Stimulated activated CD4-positive, alpha-beta T cell treated with anti-CD3 and anti-CD28 coated beads, Interleukin-15, amount 100 ng/mL, for 48 hours (primary cell): Measurements from ENCODE around the gene RPL12.

Experiments used
- DNase-seq, 2 donors: peaks; one replicate each; pipeline ENCODE4 v3.0.0-alpha.2; 2020; ENCODE audit warnings: low read depth in 2 of 2

RPL12 gene

GRCh38 chr9:127438394-127438793, 12.8 kb downstream of the RPL12 start:
- DNase-seq = no peak

DNA sequence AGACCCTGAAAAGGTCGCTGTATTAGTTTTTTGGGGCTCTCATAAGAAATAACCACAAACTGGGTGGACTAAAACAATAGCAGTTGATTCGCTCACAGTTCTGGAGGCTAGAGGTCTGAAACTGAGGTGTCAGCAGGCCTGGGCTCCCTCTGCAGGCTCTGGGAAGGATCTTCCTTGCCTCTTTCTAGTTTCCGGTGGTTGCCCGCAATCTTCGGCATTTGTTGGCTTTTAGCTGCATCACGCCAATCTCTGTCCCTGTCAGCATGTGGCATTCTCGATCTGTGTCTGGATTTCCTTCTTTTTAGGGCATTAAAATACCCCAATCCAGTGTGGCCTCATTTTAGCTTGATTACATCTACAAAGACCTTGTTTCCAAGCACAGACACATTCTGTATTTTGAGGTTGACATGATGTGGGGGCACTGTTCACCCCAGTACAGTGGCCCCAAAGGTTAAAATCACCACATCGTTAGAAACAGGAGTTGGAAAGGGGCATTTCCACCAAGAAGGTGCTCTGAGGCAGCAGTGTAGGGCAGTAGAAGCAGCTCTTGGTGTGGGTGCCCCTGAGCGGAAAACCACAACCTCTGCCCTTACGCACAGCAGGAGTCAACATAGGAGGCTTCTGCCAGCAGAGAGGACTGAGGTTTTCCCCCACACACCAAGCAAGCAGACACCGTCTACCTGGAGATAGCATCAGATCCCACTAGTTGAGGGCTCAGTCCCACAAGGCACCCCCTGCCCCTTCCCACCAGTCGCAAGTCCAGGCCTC, 13.5 kb downstream of the RPL12 start:
- no peak for DNase-seq

- DNase-seq = no peak
These were observed 20.8 kb downstream of the RPL12 start for GRCh38 chr9:127430415-127430814.

GRCh38 chr9:127428348-127428747, 22.9 kb downstream of the RPL12 start:
- DNase-seq = no peak

DNA sequence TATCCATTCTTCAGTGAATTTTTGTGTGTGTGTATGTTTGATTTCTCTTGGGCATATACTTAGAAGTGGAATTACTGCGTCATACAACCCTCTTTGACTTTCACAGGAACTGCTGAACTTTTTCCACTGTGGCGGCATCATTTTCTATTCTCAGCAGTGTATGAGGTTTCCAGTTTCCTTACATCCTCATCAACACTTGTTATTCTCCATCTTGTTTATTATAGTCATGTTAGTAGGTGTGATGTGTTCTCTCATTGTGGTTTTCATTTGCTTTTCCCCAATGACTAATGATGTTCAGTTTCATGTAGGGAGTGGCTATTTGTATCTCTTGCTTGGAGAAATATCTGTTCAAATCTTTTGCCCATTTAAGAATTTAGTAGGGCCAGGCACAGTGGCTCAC, 24.4 kb downstream of the RPL12 start:
- DNase-seq = peak in 1 of 2 donors; percentile 45

- DNase-seq = peak in 1 of 2 donors; percentile 20
These were observed 26.6 kb downstream of the RPL12 start for GRCh38 chr9:127424676-127424999.

GRCh38 chr9:127423934-127424675, 27.1 kb downstream of the RPL12 start, which contains the start of gene ZNF79:
Gene ZNF79, plus strand, starts transcription at chr9:127424382. Its CDS starts 406 bp downstream, at chr9:127424788.
- DNase-seq = peak; percentile 86 to 87

DNA sequence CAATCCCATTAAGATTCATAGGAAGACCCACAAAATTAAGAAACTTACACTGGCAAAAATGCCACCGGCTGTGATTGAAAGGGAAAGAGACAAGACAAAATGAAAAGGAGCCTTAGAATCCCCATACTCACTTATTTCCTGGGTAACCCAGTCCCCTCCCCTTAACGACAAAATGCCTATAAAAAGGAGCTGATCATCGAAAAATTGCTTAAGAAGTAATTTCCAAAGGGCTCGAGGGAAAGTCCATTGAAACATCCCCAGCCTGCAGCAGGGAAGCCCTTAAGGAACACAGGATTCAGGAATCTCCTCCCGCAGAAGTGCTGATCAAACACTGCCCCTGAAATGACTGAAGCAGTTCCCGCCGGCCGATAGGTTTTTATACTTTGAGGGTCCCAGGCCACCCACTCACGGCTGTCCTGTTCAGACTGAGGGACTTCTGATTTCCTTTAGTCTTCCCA, 27.7 kb downstream of the RPL12 start:
- DNase-seq = no peak

- DNase-seq = no peak
These were observed 28.4 kb downstream of the RPL12 start for GRCh38 chr9:127422787-127423186.

DNA sequence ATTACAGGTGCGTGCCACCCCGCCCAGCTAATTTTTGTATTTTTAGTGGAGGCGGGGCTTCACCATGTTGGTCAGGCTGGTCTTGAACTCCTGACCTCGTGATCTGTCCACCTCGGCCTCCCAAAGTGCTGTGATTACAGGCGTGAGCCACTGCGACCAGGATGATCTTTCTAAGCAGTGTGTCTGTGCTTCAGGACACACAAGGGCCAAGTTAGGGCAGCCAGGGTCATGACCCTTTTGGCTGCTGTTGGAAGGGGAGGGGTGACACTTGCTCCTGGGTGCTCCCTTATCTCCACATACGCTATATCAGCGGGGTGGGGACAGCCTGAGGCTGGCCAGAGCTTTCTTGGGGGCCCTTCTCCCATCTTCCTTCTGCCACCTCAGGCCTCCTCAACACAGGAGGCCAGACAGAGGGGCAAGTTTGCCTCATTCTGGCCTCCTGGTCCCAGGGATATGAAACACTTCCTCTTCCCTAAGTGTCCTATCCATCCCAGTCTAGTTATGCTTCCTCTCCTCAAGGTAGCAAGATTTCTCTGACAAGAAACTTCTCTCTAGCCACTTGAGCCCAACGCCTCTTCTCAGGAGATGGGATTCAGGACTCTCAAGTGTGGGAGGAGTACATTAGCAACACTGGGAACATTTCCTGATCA, 28.9 kb downstream of the RPL12 start:
- DNase-seq = no peak

DNA sequence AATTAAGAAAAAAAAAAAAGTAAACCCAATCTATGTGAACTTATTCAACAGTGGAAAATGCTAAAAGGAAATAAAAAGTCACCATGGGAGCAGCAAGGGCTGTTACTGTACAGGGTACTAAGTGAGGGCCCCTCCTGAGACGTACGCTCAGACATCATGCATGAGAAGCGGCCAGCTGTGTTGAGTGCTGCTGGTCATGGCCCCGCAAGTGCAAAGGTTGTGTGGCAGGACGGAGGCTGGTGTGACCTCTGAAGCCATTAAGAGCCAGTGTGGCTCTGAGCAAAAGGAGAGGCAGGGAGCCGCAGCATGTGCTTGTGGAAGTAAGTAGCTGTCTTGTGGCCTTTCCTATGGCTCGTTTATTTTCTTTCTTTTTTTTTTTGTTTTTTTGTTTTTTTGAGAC, 30.1 kb downstream of the RPL12 start:
- DNase-seq = no peak

DNA sequence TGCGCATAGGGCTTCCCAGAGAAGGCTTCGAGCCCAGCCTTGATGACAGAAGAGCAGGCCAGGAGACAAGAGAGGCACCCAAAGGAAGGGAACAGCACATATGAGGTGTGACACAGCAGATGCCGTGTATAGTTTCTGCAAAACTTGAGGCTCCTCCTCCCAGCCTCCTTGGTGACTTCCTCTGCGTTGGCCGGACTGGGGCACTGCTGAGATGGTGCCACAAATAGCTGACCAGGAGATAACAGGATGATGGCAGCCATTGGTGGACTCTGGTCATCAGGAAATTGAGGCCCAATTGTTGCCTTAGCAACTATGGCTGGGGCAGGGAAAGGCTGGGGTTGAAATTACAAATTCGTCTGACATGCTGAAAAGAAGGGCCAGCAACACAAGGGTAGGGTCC, 31.9 kb downstream of the RPL12 start:
- DNase-seq = no peak

DNA sequence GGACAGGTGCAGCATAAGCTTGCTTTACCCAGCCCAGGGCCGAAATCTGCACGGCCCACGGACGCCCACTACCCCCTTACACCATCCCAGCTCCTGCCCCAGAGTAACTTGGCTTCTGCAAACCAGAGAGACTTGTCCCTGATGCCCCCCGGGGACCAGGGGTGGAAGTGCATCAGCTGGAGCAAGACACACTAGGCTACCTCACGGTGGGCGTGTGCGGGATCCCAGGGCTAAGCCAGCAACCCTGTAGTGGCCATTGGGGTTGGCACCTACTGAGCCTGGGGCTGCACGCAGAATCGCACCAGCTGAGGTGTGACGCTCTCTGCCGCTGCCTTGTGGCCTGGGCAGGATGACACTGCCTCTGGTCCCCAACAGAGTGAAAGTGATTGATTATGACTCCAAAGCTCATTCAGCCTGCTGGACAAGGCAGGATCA, 33.2 kb downstream of the RPL12 start:
- peak in 1 of 2 donors; percentile 22 for DNase-seq

GRCh38 chr9:127417131-127418036, 33.8 kb downstream of the RPL12 start:
- DNase-seq = no peak

GRCh38 chr9:127415657-127416056, 35.5 kb downstream of the RPL12 start:
- DNase-seq = no peak

DNA sequence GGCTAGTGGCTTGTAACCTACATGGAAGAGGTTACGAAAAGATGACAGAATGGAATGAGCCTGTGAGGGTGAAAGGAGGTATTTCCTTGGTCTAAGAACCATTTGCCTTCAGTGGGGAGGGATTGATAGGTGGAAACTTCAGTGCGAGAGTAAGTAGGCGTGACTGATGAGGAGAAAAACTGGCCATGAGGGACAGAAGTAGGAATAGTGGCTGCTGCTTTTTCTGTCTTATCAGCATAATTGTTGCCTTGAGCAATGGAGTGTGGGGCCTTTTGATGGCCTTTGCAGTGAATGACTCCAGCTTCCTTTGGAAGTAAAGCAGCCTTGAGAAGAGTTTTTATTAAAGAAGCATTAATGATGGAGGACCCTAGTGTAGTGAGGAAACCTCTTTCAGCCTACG, 36.1 kb downstream of the RPL12 start:
- DNase-seq = no peak

- DNase-seq = no peak
These were observed 40.1 kb downstream of the RPL12 start for GRCh38 chr9:127411122-127411521.

DNA sequence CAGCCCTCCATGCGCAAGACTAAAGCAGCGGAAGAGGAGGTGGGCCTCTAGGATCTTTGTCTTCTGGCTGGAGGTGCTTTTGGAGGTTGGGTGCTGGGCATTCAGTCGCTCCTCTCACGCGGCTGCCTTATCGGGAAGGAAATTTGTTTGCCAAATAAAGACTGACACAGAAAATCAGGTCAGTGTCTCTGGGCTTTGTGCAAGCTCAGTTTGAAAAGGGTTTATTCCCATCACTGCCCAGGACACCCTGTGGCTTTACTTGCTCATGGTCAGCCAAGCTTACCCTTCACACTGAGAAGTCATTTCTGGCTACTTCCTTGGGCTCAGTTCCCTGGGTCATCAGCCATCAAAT, 43.7 kb downstream of the RPL12 start:
- DNase-seq = no peak

- no peak for DNase-seq
These were observed 44.3 kb downstream of the RPL12 start for GRCh38 chr9:127406799-127407491.

DNA sequence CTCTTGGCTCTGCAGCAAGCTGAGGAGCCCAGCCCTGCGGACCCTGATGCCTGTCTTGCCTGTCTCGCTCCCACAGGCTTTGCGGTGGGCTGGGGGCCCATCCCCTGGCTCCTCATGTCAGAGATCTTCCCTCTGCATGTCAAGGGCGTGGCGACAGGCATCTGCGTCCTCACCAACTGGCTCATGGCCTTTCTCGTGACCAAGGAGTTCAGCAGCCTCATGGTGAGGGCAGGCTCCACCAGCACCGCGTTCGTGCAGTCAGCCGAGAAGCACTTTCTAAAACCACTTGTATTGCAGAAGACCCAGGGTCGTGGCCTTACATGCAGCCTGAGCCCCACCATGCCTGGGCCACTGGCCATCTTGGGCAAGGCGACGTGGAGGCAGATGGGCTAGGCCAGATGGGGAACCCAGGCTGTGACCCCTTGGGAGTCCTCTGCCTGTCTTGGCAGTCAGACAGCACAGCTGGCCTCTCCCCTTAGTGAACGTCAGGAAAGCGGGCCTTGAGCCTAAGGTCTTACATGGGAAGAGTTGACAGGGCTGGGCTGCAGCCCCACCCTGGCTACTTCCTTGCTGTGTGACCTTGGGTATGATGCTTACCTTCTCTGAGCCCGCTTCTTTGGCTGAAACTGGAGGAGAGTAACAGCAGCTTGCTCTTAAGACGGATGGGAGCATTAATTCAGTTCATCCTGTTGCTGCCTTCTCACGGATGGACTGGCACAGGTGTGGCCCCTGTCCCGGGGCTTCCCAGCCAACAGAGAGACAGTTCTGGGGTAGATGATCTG, 45.7 kb downstream of the RPL12 start:
- DNase-seq = no peak
